ENCODE measurements around the gene LRMDA.

The LRMDA gene

DNA sequence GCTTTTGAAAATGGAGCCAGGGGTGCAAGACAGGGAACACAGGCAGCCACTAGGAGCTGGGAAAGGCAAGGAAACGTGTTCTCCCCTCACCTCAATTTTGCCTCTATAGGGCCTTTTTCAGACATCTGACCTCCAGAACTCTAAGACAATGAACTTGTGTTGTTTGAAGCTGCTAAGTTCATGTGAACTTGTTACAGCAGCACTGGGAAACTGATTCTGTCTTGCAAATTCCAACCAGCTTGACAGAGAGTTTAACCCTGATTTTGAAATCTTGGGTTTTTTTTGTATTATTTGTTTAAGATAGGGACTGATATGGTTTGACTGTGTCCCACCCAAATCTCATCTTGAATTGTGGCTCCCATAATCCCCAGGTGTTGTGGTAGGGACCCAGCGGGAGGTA, 852.9 kb downstream of the LRMDA start:
- peaks cover 10% of the 10 kb centered on the region for H3K4me1 ChIP-seq (ENCODE audit: control insufficient read depth, insufficient read depth, low read length)
- POLR2A ChIA-PET = no interaction called here

DNA sequence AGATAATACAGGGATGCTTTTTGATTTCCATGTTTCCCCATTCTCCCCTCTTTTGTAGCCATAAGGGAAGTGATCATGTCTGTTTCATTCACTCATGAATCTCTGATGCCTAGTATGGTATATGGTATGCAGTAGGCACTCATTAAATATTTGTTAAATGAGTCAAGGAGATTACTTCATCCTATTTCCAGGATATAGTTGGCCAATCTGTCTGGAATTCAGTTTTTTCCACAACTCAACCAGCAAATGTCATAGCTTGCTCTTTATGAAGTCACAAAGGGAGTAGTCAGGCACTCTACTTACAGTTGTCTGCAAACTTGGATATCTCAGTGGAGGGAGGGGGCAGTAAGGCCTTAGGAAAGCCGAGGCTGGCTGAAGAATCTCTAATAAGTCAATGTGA, 853.6 kb downstream of the LRMDA start:
- CTCF ChIA-PET = no interaction called here
- POLR2A ChIA-PET = no interaction called here
- no peak overlapping the region for H3K27ac ChIP-seq (ENCODE audit: extremely low read depth, low read depth, low read length)
- H3K4me1 ChIP-seq (ENCODE audit: control insufficient read depth, insufficient read depth, low read length) = peaks cover 10% of the 10 kb centered on the region
- H3K36me3 ChIP-seq (ENCODE audit: control insufficient read depth in 2 of 2, insufficient read depth in 1 of 2, low read length in 2 of 2) = no peaks in the 10 kb centered on the region
- no peaks in the 10 kb centered on the region for H3K9me3 ChIP-seq (ENCODE audit: control insufficient read depth, insufficient read depth, low read depth, low read length)
- H3K4me3 ChIP-seq (ENCODE audit: low read depth, low read length) = no peak overlapping the region
- no peak for TF ChIP-seq ZFP3 (tag by site-specific recombination; IDR thresholded peaks at IDR 0.05; ENCODE audit: low read depth)
- no peak for TF ChIP-seq ZNF433 (tag by site-specific recombination; IDR thresholded peaks at IDR 0.05; ENCODE audit: low read depth)
- TF ChIP-seq MYNN (tag by site-specific recombination; IDR thresholded peaks at IDR 0.05; ENCODE audit: borderline replicate concordance) = no peak
- TF ChIP-seq ZNF658 (tag by site-specific recombination; IDR thresholded peaks at IDR 0.05) = no peak
- no peak for TF ChIP-seq OSR2 (tag by site-specific recombination; IDR thresholded peaks at IDR 0.05)
- TF ChIP-seq, protein P1, sequence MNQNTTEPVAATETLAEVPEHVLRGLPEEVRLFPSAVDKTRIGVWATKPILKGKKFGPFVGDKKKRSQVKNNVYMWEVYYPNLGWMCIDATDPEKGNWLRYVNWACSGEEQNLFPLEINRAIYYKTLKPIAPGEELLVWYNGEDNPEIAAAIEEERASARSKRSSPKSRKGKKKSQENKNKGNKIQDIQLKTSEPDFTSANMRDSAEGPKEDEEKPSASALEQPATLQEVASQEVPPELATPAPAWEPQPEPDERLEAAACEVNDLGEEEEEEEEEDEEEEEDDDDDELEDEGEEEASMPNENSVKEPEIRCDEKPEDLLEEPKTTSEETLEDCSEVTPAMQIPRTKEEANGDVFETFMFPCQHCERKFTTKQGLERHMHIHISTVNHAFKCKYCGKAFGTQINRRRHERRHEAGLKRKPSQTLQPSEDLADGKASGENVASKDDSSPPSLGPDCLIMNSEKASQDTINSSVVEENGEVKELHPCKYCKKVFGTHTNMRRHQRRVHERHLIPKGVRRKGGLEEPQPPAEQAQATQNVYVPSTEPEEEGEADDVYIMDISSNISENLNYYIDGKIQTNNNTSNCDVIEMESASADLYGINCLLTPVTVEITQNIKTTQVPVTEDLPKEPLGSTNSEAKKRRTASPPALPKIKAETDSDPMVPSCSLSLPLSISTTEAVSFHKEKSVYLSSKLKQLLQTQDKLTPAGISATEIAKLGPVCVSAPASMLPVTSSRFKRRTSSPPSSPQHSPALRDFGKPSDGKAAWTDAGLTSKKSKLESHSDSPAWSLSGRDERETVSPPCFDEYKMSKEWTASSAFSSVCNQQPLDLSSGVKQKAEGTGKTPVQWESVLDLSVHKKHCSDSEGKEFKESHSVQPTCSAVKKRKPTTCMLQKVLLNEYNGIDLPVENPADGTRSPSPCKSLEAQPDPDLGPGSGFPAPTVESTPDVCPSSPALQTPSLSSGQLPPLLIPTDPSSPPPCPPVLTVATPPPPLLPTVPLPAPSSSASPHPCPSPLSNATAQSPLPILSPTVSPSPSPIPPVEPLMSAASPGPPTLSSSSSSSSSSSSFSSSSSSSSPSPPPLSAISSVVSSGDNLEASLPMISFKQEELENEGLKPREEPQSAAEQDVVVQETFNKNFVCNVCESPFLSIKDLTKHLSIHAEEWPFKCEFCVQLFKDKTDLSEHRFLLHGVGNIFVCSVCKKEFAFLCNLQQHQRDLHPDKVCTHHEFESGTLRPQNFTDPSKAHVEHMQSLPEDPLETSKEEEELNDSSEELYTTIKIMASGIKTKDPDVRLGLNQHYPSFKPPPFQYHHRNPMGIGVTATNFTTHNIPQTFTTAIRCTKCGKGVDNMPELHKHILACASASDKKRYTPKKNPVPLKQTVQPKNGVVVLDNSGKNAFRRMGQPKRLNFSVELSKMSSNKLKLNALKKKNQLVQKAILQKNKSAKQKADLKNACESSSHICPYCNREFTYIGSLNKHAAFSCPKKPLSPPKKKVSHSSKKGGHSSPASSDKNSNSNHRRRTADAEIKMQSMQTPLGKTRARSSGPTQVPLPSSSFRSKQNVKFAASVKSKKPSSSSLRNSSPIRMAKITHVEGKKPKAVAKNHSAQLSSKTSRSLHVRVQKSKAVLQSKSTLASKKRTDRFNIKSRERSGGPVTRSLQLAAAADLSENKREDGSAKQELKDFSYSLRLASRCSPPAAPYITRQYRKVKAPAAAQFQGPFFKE (tag by site-specific recombination; IDR thresholded peaks at IDR 0.05; ENCODE audit: borderline replicate concordance) = no peak
- TF ChIP-seq, protein P2, sequence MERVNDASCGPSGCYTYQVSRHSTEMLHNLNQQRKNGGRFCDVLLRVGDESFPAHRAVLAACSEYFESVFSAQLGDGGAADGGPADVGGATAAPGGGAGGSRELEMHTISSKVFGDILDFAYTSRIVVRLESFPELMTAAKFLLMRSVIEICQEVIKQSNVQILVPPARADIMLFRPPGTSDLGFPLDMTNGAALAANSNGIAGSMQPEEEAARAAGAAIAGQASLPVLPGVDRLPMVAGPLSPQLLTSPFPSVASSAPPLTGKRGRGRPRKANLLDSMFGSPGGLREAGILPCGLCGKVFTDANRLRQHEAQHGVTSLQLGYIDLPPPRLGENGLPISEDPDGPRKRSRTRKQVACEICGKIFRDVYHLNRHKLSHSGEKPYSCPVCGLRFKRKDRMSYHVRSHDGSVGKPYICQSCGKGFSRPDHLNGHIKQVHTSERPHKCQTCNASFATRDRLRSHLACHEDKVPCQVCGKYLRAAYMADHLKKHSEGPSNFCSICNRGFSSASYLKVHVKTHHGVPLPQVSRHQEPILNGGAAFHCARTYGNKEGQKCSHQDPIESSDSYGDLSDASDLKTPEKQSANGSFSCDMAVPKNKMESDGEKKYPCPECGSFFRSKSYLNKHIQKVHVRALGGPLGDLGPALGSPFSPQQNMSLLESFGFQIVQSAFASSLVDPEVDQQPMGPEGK (tag by site-specific recombination; IDR thresholded peaks at IDR 0.05) = no peak

More for the DNA sequence above, 852.9 kb downstream of the LRMDA start:
- Histone ChIP-seq H3K36me3 (ENCODE audit: control insufficient read depth in 2 of 2, insufficient read depth in 1 of 2, low read length in 2 of 2) (no peaks in the 10 kb centered on the region), H3K9me3 (ENCODE audit: control insufficient read depth, insufficient read depth, low read depth, low read length) (no peaks in the 10 kb centered on the region), H3K27ac (ENCODE audit: extremely low read depth, low read depth, low read length) (no peak overlapping the region), H3K4me3 (ENCODE audit: low read depth, low read length) (no peak overlapping the region)
- CTCF ChIA-PET = no interaction called here
- TF ChIP-seq PRDM1 (tag by site-specific recombination; IDR thresholded peaks at IDR 0.05) (no peak), ZNF660 (tag by site-specific recombination; IDR thresholded peaks at IDR 0.05) (no peak), ZNF426 (tag by site-specific recombination; IDR thresholded peaks at IDR 0.05) (no peak), ZNF837 (tag by site-specific recombination; IDR thresholded peaks at IDR 0.05) (no peak), ZNF596 (tag by site-specific recombination; IDR thresholded peaks at IDR 0.05) (no peak), ZSCAN30 (tag by site-specific recombination; IDR thresholded peaks at IDR 0.05) (no peak), ZNF624 (tag by site-specific recombination; IDR thresholded peaks at IDR 0.05) (no peak), ZNF623 (tag by site-specific recombination; IDR thresholded peaks at IDR 0.05) (no peak)
- TF ChIP-seq, protein P3, sequence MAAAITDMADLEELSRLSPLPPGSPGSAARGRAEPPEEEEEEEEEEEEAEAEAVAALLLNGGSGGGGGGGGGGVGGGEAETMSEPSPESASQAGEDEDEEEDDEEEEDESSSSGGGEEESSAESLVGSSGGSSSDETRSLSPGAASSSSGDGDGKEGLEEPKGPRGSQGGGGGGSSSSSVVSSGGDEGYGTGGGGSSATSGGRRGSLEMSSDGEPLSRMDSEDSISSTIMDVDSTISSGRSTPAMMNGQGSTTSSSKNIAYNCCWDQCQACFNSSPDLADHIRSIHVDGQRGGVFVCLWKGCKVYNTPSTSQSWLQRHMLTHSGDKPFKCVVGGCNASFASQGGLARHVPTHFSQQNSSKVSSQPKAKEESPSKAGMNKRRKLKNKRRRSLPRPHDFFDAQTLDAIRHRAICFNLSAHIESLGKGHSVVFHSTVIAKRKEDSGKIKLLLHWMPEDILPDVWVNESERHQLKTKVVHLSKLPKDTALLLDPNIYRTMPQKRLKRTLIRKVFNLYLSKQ (tag by site-specific recombination; IDR thresholded peaks at IDR 0.05; ENCODE audit: borderline replicate concordance) = no peak
